DOHH2 (cell line): ENCODE data around the gene NR1H3.
"Not testable (repeated sequence)": the region's sequence is repeated elsewhere in the genome, so short reads cannot be mapped to it uniquely, and the experiment has no call there.

Experiments used
- H3F3A ChIP-seq: fragments of 200-600 bp; sonication (generic), shearing (Covaris generic); 2 replicates; pipeline ENCODE4 v1.6.0; 2016; ENCODE audit warnings: antibody characterized with exemption, mild to moderate bottlenecking; ENCODE audit not compliant: control insufficient read depth, insufficient read depth
- H3K27ac ChIP-seq: fragments of 200-600 bp; sonication (generic); 2 replicates; pipeline ENCODE4 v1.5.1; 2014; ENCODE audit warnings: low read depth, mild to moderate bottlenecking, low read length, moderate library complexity
- H3K27me3 ChIP-seq: fragments of 200-600 bp; sonication (generic); 2 replicates; pipeline ENCODE4 v1.6.1; 2014; ENCODE audit warnings: mild to moderate bottlenecking, low read length, mixed read lengths; ENCODE audit not compliant: control insufficient read depth
- H3K36me3 ChIP-seq: fragments of 200-600 bp; sonication (generic); 2 replicates; pipeline ENCODE4 v1.6.1; 2014; ENCODE audit warnings: mild to moderate bottlenecking, low read length, moderate library complexity, mixed read lengths; ENCODE audit not compliant: control insufficient read depth
- H3K4me1 ChIP-seq: fragments of 200-600 bp; sonication (generic); 2 replicates; pipeline ENCODE4 v1.6.1; 2014; ENCODE audit warnings: mild to moderate bottlenecking, low read length, mixed read lengths; ENCODE audit not compliant: control insufficient read depth
- H3K4me2 ChIP-seq: fragments of 200-600 bp; sonication (generic); 2 replicates; pipeline ENCODE4 v1.6.0; 2014; ENCODE audit warnings: mild to moderate bottlenecking, low read length, moderate library complexity
- H3K4me3 ChIP-seq: fragments of 200-600 bp; sonication (generic); 2 replicates; pipeline ENCODE4 v1.5.1; 2014; ENCODE audit warnings: mild to moderate bottlenecking, low read length, mixed read lengths
- H3K79me2 ChIP-seq: fragments of 200-600 bp; sonication (generic); 2 replicates; pipeline ENCODE4 v1.6.1; 2014; ENCODE audit warnings: mild to moderate bottlenecking, low read length, mixed read lengths; ENCODE audit not compliant: control insufficient read depth
- H3K9me2 ChIP-seq: fragments of 200-600 bp; sonication (generic); replicated peaks from 2 replicates; pipeline ENCODE4 v1.6.1; 2014; ENCODE audit warnings: mild to moderate bottlenecking, low read length, mixed read lengths; ENCODE audit not compliant: control insufficient read depth
- H3K9me3 ChIP-seq: fragments of 200-600 bp; sonication (generic); 2 replicates; pipeline ENCODE4 v1.6.1; 2014; ENCODE audit warnings: antibody characterized with exemption, low read length, mixed read lengths; ENCODE audit not compliant: control insufficient read depth, insufficient read depth
- H4K20me1 ChIP-seq: fragments of 200-600 bp; sonication (generic); 2 replicates; pipeline ENCODE4 v1.6.0; 2014; ENCODE audit warnings: low read depth, mild to moderate bottlenecking, antibody characterized with exemption, low read length, moderate library complexity; ENCODE audit not compliant: control insufficient read depth, insufficient read depth
- CTCF ChIP-seq: fragments of 200-600 bp; sonication (generic); IDR thresholded peaks from one replicate; pipeline ENCODE4 v1.5.1; 2014; ENCODE audit warnings: antibody characterized with exemption, mild to moderate bottlenecking, low read depth, low read length; ENCODE audit not compliant: poor library complexity, severe bottlenecking
- EZH2phosphoT487 ChIP-seq: fragments of 200-600 bp; sonication (generic); IDR thresholded peaks from 2 replicates; pipeline ENCODE4 v1.6.1; 2017; ENCODE audit warnings: borderline replicate concordance, mild to moderate bottlenecking, antibody characterized with exemption, low read length, moderate library complexity, mixed read lengths

Gene NR1H3

DNA sequence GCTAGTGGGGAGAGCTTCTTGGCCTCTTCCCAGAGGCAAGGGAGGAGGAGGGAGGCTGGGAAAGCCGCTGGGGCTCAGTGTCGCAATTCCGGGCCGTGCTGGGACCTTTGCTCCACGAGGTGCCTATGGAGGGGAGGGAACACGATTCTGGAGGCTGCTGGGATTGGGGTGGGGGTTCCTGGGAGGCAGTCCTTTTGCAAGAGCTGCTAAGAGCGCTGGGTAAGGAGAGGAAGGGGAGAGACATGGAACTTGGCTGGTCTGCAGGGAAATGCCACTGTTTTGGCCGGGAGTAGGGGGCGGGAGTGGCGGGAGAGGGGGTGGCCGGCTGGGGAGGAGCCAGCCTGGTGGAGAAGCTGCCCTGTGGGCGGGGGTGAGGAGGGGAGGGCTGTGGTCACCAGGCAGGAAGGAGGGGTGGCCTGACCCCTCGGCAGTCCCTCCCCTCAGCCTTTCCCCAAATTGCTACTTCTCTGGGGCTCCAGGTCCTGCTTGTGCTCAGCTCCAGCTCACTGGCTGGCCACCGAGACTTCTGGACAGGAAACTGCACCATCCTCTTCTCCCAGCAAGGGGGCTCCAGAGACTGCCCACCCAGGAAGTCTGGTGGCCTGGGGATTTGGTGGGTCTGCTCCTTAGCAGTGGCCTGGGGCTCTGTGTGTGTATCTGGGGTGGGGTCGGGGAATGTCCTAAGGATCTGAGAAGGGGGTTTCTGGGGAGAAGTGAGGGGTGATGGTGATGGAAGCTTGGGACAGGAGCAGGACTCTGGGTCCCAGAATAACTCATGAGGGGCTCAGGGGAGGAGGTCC is at the start of gene NR1H3:
Gene NR1H3 (plus strand): TSS at position 480 of the 800 bp plus-strand sequence. CDS start 1,221 bp downstream, outside the sequence.
- no peaks in the 10 kb centered on the region for H3F3A ChIP-seq
- no peaks in the 10 kb centered on the region for H3K36me3 ChIP-seq
- H4K20me1 ChIP-seq: no peaks in the 10 kb centered on the region
- no peaks in the 10 kb centered on the region for H3K9me2 ChIP-seq
- no peak within 1 kb of the TSS for H3K4me3 ChIP-seq
- TF ChIP-seq CTCF (peak; percentile 28), EZH2phosphoT487 (no peak)
- H3K9me3 ChIP-seq: no peaks in the 10 kb centered on the region
- H3K27me3 ChIP-seq: no peaks in the 10 kb centered on the region
- H3K79me2 ChIP-seq: no peaks in the 10 kb centered on the region
- no peak within 1 kb of the TSS for H3K27ac ChIP-seq
- 0 out of 2 replicates have a peak, but pooled peaks cover 6% of the 10 kb centered on the region for H3K4me1 ChIP-seq
- H3K4me2 ChIP-seq: no peak within 1 kb of the TSS

- H3K4me1 ChIP-seq, H3K9me3 ChIP-seq, H3K79me2 ChIP-seq, H3K4me3 ChIP-seq, H3K9me2 ChIP-seq, H3K27ac ChIP-seq, H3F3A ChIP-seq, H3K4me2 ChIP-seq, H3K27me3 ChIP-seq, H4K20me1 ChIP-seq, H3K36me3 ChIP-seq: not testable (repeated sequence)
Observed at GRCh38 chr11:47208008-47208552, 49.7 kb upstream of the NR1H3 start.

DNA sequence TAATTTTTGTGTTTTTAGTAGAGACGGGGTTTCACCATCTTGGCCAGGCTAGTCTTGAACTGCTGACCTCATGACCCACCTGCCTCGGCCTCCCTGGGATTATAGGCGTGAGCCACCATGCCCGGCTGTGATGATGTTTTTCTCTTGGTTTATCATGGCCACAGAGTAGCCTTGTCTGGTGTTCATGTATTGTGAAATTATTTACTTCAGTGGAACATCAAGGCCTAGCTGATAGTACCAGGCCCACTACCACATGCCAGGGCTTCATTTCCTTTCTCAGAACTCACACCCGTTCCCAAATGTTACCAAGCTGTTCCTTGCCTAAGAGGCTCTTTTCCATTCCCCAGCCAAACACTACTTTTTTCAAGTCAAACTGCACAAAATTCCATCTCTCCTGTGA is 49.2 kb upstream of the NR1H3 start:
- no peak overlapping the region for H3K4me3 ChIP-seq
- H3K9me3 ChIP-seq: no peaks in the 10 kb centered on the region
- no peak overlapping the region for H3K4me2 ChIP-seq
- H4K20me1 ChIP-seq: no peaks in the 10 kb centered on the region
- H3K27me3 ChIP-seq: peaks cover 2% of the 10 kb centered on the region; the same call in 1 of the 2 replicates
- no peaks in the 10 kb centered on the region; the same call in 1 of the 2 replicates for H3K4me1 ChIP-seq
- no peaks in the 10 kb centered on the region for H3K9me2 ChIP-seq
- no peaks in the 10 kb centered on the region for H3F3A ChIP-seq
- TF ChIP-seq CTCF: no peak
- TF ChIP-seq EZH2phosphoT487: no peak
- no peaks in the 10 kb centered on the region for H3K79me2 ChIP-seq
- H3K36me3 ChIP-seq: no peaks in the 10 kb centered on the region
- no peak overlapping the region for H3K27ac ChIP-seq

- no peaks in the 10 kb centered on the region for H3K9me3 ChIP-seq
- H3F3A ChIP-seq: peaks cover 4% of the 10 kb centered on the region; the same call in 1 of the 2 replicates
- peaks cover 35% of the 10 kb centered on the region for H3K4me1 ChIP-seq
- peaks cover 13% of the 10 kb centered on the region for H3K36me3 ChIP-seq
- no peaks in the 10 kb centered on the region for H3K9me2 ChIP-seq
- H4K20me1 ChIP-seq: no peaks in the 10 kb centered on the region
- peaks cover 19% of the 10 kb centered on the region for H3K79me2 ChIP-seq
- no peaks in the 10 kb centered on the region; the same call in 1 of the 2 replicates for H3K27me3 ChIP-seq
- no peak overlapping the region for H3K27ac ChIP-seq
- H3K4me2 ChIP-seq: no peak overlapping the region
- no peak overlapping the region for H3K4me3 ChIP-seq
- TF ChIP-seq EZH2phosphoT487 (no peak), CTCF (no peak)
Observed at GRCh38 chr11:47212938-47213337, 44.9 kb upstream of the NR1H3 start.
